Vagina (tissue), 2 donors: ENCODE results near the gene UBA6. TPM values are rescaled to one million over a fixed set of nuclear protein-coding genes. Genes with fewer than 3 reads are reported as not detected.
"Not testable (repeated sequence)": the region's sequence is repeated elsewhere in the genome, so short reads cannot be mapped to it uniquely, and the experiment has no call there.

ENCODE experiments used
- DNase-seq, 2 donors: peaks; one replicate each; pipeline ENCODE4 v3.0.0-alpha.2; 2017; ENCODE audit errors: extremely low spot score in 2 of 2
- H3K27ac ChIP-seq: fragments of 200-600 bp; sonication (generic); one replicate; pipeline ENCODE4 v1.5.1; 2019
- H3K27me3 ChIP-seq: fragments of 200-600 bp; sonication (generic); one replicate; pipeline ENCODE4 v1.5.1; 2019
- H3K36me3 ChIP-seq, 2 donors: fragments of 200-600 bp; sonication (generic); one replicate each; pipeline ENCODE4 v1.5.1; 2017 to 2019
- H3K4me1 ChIP-seq: fragments of 200-600 bp; sonication (generic); one replicate; pipeline ENCODE4 v1.5.1; 2019
- H3K4me3 ChIP-seq, 2 donors: fragments of 200-600 bp; sonication (generic); 1 replicate in 1 of 2; 2 replicates in 1 of 2; pipeline ENCODE4 v1.5.1; 2016 to 2019
- H3K9me3 ChIP-seq: fragments of 200-600 bp; sonication (generic); one replicate; pipeline ENCODE4 v1.5.1; 2019
- POLR2A ChIP-seq, 2 donors: fragments of 450-650 bp; IDR thresholded peaks; one replicate each; pipeline ENCODE4 v1.6.1; 2017; ENCODE audit warnings: antibody characterized with exemption in 2 of 2, mild to moderate bottlenecking in 2 of 2, moderate library complexity in 2 of 2
- POLR2AphosphoS5 ChIP-seq, 2 donors: sonication (generic); formaldehyde crosslinking; IDR thresholded peaks; one replicate each; pipeline ENCODE4 v1.9.0; 2017; ENCODE audit warnings: antibody characterized with exemption in 2 of 2, mild to moderate bottlenecking in 2 of 2, low read depth in 1 of 2; ENCODE audit not compliant: insufficient read depth in 1 of 2
- intact Hi-C: fragments of 100-400 bp; cut with DNase I; formaldehyde crosslinking; loops from one replicate; pipeline ENCODE4 v1.15.1; 2023
- total RNA-seq: library from RNA; depleted of rRNA; stranded (reverse); fragments of >200 nt; gene quantifications from one replicate; pipeline ENCODE4 v1.2.3, GENCODE V29; 2016
- TF ChIP-seq, protein P1 (sequence below), 3 experiments: fragments of 450-650 bp in 2 of 3; fragments of 200-600 bp in 1 of 3; sonication (generic) in 1 of 3; IDR thresholded peaks; one replicate each; pipeline ENCODE4 v1.5.1; 2017 to 2019; ENCODE audit warnings: antibody characterized with exemption in 3 of 3, mild to moderate bottlenecking in 2 of 3, moderate library complexity in 2 of 3

The UBA6 gene
- total RNA-seq, 1 donor from 2014 or later: 36.3 TPM

DNA sequence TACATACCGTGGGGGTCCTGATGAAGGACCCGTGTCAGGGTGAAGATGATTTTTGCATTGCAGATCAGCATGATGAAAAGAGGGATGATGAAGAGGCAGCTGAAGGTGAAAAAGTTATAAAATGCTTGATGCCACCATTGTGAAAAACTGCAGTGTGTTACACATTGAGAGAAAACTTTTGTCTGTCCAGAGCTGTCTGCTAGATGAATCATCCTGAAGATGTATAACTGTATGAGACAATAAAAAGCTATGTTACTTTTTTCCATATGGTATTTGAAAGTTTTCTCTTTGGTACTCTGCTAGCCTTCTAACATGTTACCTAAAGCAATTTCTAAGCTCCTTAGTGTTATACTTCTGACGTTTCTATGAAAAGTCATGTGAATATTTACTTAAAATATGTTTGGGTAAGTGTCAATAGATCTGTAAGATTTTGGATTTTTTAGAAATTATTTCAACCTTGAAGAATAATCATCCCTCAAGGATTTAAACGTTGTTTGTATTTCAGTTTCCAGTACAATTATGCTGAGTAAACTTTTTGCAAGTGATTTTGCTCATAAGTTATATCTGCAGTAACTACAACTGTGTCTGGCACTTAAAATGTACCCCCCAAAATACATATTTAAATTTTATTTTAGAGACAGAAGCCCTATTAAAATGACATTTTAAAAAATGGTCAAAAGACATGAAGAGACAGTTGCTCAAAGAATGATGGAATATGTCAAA, 43.8 kb upstream of the UBA6 start:
- Histone ChIP-seq H3K27ac (no peak overlapping the region), H3K4me1 (no peaks in the 10 kb centered on the region), H3K9me3 (no peaks in the 10 kb centered on the region), H3K36me3 (no peaks in the 10 kb centered on the region), H3K27me3 (no peaks in the 10 kb centered on the region), H3K4me3 (no peak overlapping the region)
- TF ChIP-seq POLR2AphosphoS5 (IDR thresholded peaks at IDR 0.05; ENCODE audit: insufficient read depth in 1 of 2, low read depth in 1 of 2) (no peak), POLR2A (IDR thresholded peaks at IDR 0.05) (no peak)
- TF ChIP-seq, protein P1, sequence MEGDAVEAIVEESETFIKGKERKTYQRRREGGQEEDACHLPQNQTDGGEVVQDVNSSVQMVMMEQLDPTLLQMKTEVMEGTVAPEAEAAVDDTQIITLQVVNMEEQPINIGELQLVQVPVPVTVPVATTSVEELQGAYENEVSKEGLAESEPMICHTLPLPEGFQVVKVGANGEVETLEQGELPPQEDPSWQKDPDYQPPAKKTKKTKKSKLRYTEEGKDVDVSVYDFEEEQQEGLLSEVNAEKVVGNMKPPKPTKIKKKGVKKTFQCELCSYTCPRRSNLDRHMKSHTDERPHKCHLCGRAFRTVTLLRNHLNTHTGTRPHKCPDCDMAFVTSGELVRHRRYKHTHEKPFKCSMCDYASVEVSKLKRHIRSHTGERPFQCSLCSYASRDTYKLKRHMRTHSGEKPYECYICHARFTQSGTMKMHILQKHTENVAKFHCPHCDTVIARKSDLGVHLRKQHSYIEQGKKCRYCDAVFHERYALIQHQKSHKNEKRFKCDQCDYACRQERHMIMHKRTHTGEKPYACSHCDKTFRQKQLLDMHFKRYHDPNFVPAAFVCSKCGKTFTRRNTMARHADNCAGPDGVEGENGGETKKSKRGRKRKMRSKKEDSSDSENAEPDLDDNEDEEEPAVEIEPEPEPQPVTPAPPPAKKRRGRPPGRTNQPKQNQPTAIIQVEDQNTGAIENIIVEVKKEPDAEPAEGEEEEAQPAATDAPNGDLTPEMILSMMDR (IDR thresholded peaks at IDR 0.05): no peak
- no peak for DNase-seq
- intact Hi-C loops: no loop called here

DNA sequence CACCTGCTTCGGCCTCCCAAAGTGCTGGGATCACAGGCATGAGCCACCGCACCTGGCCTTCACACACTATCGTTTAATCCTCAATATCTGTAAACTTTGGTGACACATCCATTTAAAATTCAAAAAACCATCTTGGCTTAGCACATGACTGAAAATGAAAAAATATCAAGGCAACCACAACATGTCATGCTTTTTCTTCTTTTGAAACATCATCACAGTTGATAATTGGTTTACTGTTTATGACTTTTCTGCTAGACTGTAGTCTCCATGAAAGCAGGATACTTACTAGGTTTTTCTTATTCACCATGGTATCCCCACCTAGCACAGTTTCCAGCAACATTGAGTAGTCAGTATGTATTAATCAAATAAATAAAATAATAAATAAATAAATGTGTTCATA, 42.2 kb upstream of the UBA6 start:
- Histone ChIP-seq H3K9me3 (no peaks in the 10 kb centered on the region), H3K27ac (no peak overlapping the region), H3K27me3 (no peaks in the 10 kb centered on the region), H3K4me1 (no peaks in the 10 kb centered on the region), H3K4me3 (no peak overlapping the region), H3K36me3 (no peaks in the 10 kb centered on the region)
- no peak for TF ChIP-seq POLR2AphosphoS5 (IDR thresholded peaks at IDR 0.05; ENCODE audit: insufficient read depth in 1 of 2, low read depth in 1 of 2)
- TF ChIP-seq, protein P1 (IDR thresholded peaks at IDR 0.05): no peak
- TF ChIP-seq POLR2A (IDR thresholded peaks at IDR 0.05): no peak
- no peak for DNase-seq
- intact Hi-C loops: no loop called here

DNA sequence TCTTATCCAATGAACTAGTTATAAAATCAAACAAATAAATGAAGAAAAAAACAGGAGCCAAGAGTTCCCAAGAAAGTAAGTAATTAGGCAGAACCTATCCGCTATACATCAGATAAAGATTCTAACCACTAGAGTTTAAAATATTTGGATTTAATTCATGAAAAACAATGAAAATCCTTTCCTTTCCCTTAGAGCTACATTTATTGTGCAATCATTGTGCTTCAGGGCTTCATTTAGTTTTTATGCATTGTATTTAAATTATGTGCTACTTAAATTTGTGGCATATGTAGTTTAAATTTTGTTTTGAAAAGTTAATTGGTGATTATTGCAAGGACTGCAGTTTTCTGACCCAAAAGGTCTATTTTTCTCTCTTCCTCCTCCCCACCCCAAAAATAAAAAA, 35.3 kb upstream of the UBA6 start:
- no peaks in the 10 kb centered on the region for H3K27me3 ChIP-seq
- intact Hi-C loops: no loop called here
- DNase-seq: no peak
- H3K9me3 ChIP-seq: no peaks in the 10 kb centered on the region
- no peak overlapping the region for H3K4me3 ChIP-seq
- no peak overlapping the region for H3K27ac ChIP-seq
- no peaks in the 10 kb centered on the region for H3K36me3 ChIP-seq
- no peak for TF ChIP-seq POLR2A (IDR thresholded peaks at IDR 0.05)
- TF ChIP-seq POLR2AphosphoS5 (IDR thresholded peaks at IDR 0.05; ENCODE audit: insufficient read depth in 1 of 2, low read depth in 1 of 2): no peak
- H3K4me1 ChIP-seq: no peaks in the 10 kb centered on the region

DNA sequence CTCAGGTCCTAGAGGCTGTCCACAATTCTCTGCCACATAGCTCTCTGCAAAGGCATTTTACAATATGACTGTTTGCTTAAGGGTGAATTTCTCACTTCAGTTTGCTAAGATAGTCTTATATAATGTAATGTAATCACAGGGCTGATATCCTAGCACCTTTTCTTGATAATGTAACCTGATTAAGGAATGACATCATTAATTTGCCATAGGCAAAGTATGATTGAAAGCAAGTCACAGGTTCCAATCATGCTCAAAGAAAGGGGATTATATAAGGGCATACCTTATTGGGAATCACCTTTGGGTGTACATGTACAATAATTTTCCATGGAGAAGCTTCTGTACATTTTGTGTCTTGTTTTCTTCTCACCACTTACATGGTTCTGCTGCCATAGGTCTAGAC, 34.4 kb upstream of the UBA6 start:
- Histone ChIP-seq H3K4me1 (no peaks in the 10 kb centered on the region), H3K36me3 (no peaks in the 10 kb centered on the region), H3K4me3 (no peak overlapping the region), H3K27ac (no peak overlapping the region), H3K27me3 (no peaks in the 10 kb centered on the region), H3K9me3 (no peaks in the 10 kb centered on the region)
- no peak for DNase-seq
- intact Hi-C loops: no loop called here
- TF ChIP-seq, protein P1 (IDR thresholded peaks at IDR 0.05): no peak
- TF ChIP-seq POLR2AphosphoS5 (IDR thresholded peaks at IDR 0.05; ENCODE audit: insufficient read depth in 1 of 2, low read depth in 1 of 2): no peak

DNA sequence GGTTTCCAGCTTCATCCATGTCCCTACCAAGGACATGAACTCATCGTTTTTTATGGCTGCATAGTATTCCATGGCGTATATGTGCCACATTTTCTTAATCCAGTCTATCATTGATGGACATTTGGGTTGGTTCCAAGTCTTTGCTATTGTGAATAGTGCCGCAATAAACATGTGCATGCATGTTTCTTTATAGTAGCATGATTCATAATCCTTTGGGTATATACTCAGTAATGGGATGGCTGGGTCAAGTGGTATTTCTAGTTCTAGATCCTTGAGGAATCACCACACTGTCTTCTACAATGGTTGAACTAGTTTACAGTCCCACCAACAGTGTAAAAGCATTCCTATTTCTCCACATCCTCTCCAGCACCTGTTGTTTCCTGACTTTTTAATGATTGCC, 29.6 kb upstream of the UBA6 start:
- H3K27me3 ChIP-seq, H3K4me3 ChIP-seq, intact Hi-C loops, H3K4me1 ChIP-seq, H3K27ac ChIP-seq, H3K9me3 ChIP-seq, H3K36me3 ChIP-seq, DNase-seq: not testable (repeated sequence)

DNA sequence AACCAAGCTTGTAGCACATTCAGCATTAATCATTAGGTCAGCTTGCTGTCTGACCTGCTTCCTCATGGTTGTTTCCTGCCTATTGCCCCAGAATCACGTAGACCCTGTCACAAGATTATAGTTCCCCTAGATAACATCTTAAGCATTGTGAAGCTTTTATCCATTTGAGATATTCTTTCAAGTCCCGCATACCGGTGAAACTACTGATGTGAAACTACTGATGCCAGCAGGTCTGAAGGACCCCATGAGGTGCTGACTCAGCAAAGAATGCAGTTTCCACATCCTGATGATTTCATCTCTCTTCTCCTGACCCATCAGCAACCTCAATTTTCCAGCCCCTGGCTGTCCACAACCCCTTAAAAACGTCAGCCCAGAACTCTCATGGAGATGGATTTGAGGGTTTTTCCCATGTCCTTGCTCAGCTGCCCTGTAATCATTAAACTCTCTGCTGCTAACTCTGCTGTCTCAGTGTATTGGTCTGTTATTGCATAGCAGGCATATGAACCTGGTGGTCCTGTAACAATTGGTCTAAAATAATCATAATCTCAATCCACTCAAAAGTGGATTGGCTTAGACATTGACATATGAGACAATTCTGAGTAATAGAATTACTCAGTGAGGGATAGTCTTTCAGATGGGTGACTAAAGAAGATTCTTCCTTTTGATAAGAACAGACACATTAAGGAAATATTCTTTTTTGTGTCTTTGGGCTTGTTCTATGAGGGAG, 26.3 kb upstream of the UBA6 start:
- TF ChIP-seq, protein P1 (IDR thresholded peaks at IDR 0.05): no peak
- TF ChIP-seq POLR2A (IDR thresholded peaks at IDR 0.05) (no peak), POLR2AphosphoS5 (IDR thresholded peaks at IDR 0.05; ENCODE audit: insufficient read depth in 1 of 2, low read depth in 1 of 2) (no peak)
- no peaks in the 10 kb centered on the region for H3K36me3 ChIP-seq
- no peak for DNase-seq
- H3K4me3 ChIP-seq: no peak overlapping the region
- H3K27ac ChIP-seq: no peak overlapping the region
- no peaks in the 10 kb centered on the region for H3K9me3 ChIP-seq
- intact Hi-C loops: no loop called here
- H3K4me1 ChIP-seq: no peaks in the 10 kb centered on the region
- H3K27me3 ChIP-seq: no peaks in the 10 kb centered on the region
